Endothelial cell of umbilical vein (primary cell): ENCODE data around the gene SLC22A7. TPM values are rescaled to one million over a fixed set of nuclear protein-coding genes. Genes with fewer than 3 reads are reported as not detected.
A peak's percentile ranks its signal among the peaks of the same experiment; 100 is the strongest.

ENCODE experiments used
- BruUV-seq: library from RNA; stranded (reverse); fragments of 400-500 nt; replicated peaks from 2 replicates; lab custom pipeline; 2021; lab: Mats Ljungman, UMichigan
- CTCF ChIA-PET: fragments of 300-600, 350-600 bp; sonication (Branson Sonifier 250); formaldehyde crosslinking; loops from one replicate; lab custom pipeline; 2021; ENCODE audit warnings: antibody characterized with exemption, inconsistent platforms; lab: Charles Lee
- POLR2A ChIA-PET: fragments of 300-600, 350-600 bp; sonication (Branson Sonifier 250); formaldehyde crosslinking; loops from one replicate; lab custom pipeline; 2021; ENCODE audit warnings: antibody characterized with exemption, inconsistent platforms; lab: Charles Lee
- DNase-seq: peaks from one replicate; pipeline ENCODE4 v3.0.0-alpha.2; 2011; ENCODE audit warnings: low read depth, low spot score
- FAIRE-seq: peaks from 2 replicates; lab custom pipeline; 2011; peaks lifted over from hg19 to GRCh38; lab: Jason Lieb, UNC
- H2AFZ ChIP-seq: 2 replicates; pipeline ENCODE4 v1.6.0; 2012; ENCODE audit warnings: low read depth, low read length, control low read depth, inconsistent platforms
- H3K27ac ChIP-seq: 2 replicates; pipeline ENCODE4 v1.5.1; 2011; ENCODE audit warnings: low read depth, mild to moderate bottlenecking, control low read depth, low read length, moderate library complexity; ENCODE audit not compliant: insufficient read depth
- H3K27me3 ChIP-seq, 2 experiments: 2 replicates each; pipeline versions ENCODE4 v1.6.0 to v1.6.1; 2011; ENCODE audit warnings: low read length in 2 of 2, mixed read lengths in 1 of 2; ENCODE audit not compliant: control insufficient read depth in 2 of 2, insufficient read depth in 2 of 2
- H3K36me3 ChIP-seq, 2 experiments: 2 replicates in 1 of 2; 3 replicates in 1 of 2; pipeline ENCODE4 v1.5.1; 2011; ENCODE audit warnings: low read length in 2 of 2, mild to moderate bottlenecking in 1 of 2, moderate library complexity in 1 of 2; ENCODE audit not compliant: control insufficient read depth in 2 of 2, insufficient read depth in 2 of 2; ENCODE audit errors: extremely low read depth in 1 of 2
- H3K4me1 ChIP-seq: 3 replicates; pipeline ENCODE4 v1.5.1; 2011; ENCODE audit warnings: mild to moderate bottlenecking, low read length; ENCODE audit not compliant: control insufficient read depth, insufficient read depth; ENCODE audit errors: extremely low read depth
- H3K4me2 ChIP-seq: 2 replicates; pipeline ENCODE4 v1.6.1; 2011; ENCODE audit warnings: low read length, control low read depth, mixed read lengths; ENCODE audit not compliant: insufficient read depth
- H3K4me3 ChIP-seq, 3 experiments: fragments of 200-600 bp in 1 of 3; sonication (generic), shearing (Covaris generic) in 1 of 3; replicated peaks in 1 of 3; 2 replicates each; pipeline ENCODE4 v1.5.1; 2011 to 2016; ENCODE audit warnings: control low read depth in 3 of 3, low read length in 3 of 3, mild to moderate bottlenecking in 2 of 3, inconsistent platforms in 1 of 3, low read depth in 1 of 3, moderate library complexity in 1 of 3; ENCODE audit not compliant: insufficient read depth in 1 of 3
- H3K79me2 ChIP-seq: 2 replicates; pipeline ENCODE4 v1.6.0; 2012; ENCODE audit warnings: low read length, inconsistent platforms; ENCODE audit not compliant: control insufficient read depth, insufficient read depth
- H3K9ac ChIP-seq: replicated peaks from 2 replicates; pipeline ENCODE3; 2011; ENCODE audit warnings: low read length, control low read depth; ENCODE audit not compliant: insufficient read depth; ENCODE audit errors: extremely low read depth
- H3K9me1 ChIP-seq: replicated peaks from 3 replicates; pipeline ENCODE4 v1.6.0; 2011; ENCODE audit warnings: mild to moderate bottlenecking, low read length; ENCODE audit not compliant: control insufficient read depth, insufficient read depth; ENCODE audit errors: extremely low read depth
- H3K9me3 ChIP-seq: replicated peaks from 2 replicates; pipeline ENCODE4 v1.5.1; 2012; ENCODE audit warnings: low read length, inconsistent platforms; ENCODE audit not compliant: control insufficient read depth, insufficient read depth
- H4K20me1 ChIP-seq: replicated peaks from 2 replicates; pipeline ENCODE3; 2011; ENCODE audit warnings: mild to moderate bottlenecking, low read length; ENCODE audit not compliant: control insufficient read depth, insufficient read depth; ENCODE audit errors: extremely low read depth
- EZH2 ChIP-seq: IDR thresholded peaks from 2 replicates; pipeline ENCODE4 v1.6.1; 2012; ENCODE audit warnings: borderline replicate concordance, low read depth, mild to moderate bottlenecking, moderate library complexity, low read length, inconsistent platforms; ENCODE audit not compliant: severe bottlenecking
- JUN ChIP-seq: IDR thresholded peaks from 2 replicates; pipeline ENCODE4 v1.6.1; 2011; ENCODE audit warnings: borderline replicate concordance, low read depth; ENCODE audit not compliant: insufficient read length, insufficient read depth
- MYC ChIP-seq: IDR thresholded peaks from one replicate; pipeline ENCODE4 v1.6.1; 2011; ENCODE audit warnings: mild to moderate bottlenecking, low read depth, low read length
- POLR2A ChIP-seq: IDR thresholded peaks from 2 replicates; pipeline ENCODE4 v1.6.1; 2012; ENCODE audit warnings: low read depth, mild to moderate bottlenecking, control low read depth, low read length
- dilution Hi-C: fragments of 300-500 bp; cut with MboI; formaldehyde crosslinking; loops from one replicate; pipeline ENCODE4 v1.15.0; 2019; ENCODE audit warnings: low sequenced_read_pairs; ENCODE audit not compliant: extremely low pct_ligation_motif_present
- intact Hi-C: fragments of 100-400 bp; cut with micrococcal nuclease; formaldehyde crosslinking; loops from one replicate; pipeline ENCODE4 v1.10.0; 2022
- polyA plus RNA-seq, 4 experiments: library from polyadenylated mRNA; depleted of rRNA in 3 of 4; stranded (reverse) in 3 of 4; unstranded in 1 of 4; fragments of >200 nt; gene quantifications; 2 replicates each; pipeline versions ENCODE4 v1.2.1 to v1.2.3, GENCODE V29; 2011 to 2012; ENCODE audit warnings: missing spikeins in 1 of 4
- total RNA-seq: library from RNA; stranded (reverse); gene quantifications from 2 replicates; pipeline ENCODE4 v1.2.3, GENCODE V29; 2021

SLC22A7 gene
- total and polyA plus RNA-seq, 2 donors (not counting 3 experiments of a cell fraction or from before 2014, with no cell fraction given), result not detected

GRCh38 chr6:43274916-43275597 is 23.0 kb upstream of the SLC22A7 start:
- H3K27ac ChIP-seq, result no peak overlapping the region
- ChIA-PET POLR2A (no interaction called here), CTCF (no interaction called here)
- no peaks in the 10 kb centered on the region for H4K20me1 ChIP-seq
- no peak overlapping the region for H2AFZ ChIP-seq
- no peak for DNase-seq
- peaks cover 51 to 64% of the 10 kb centered on the region in 2 experiments for H3K27me3 ChIP-seq
- no peaks in the 10 kb centered on the region for H3K9me3 ChIP-seq
- no peaks in the 10 kb centered on the region for H3K4me1 ChIP-seq
- intact Hi-C loops, result no loop called here
- no peak overlapping the region for H3K4me2 ChIP-seq
- TF ChIP-seq EZH2 (peak; percentile 76), MYC (no peak), JUN (no peak)
- H3K36me3 ChIP-seq, result no peaks in the 10 kb centered on the region
- no peak overlapping the region for H3K4me3 ChIP-seq
- H3K9me1 ChIP-seq, result no peaks in the 10 kb centered on the region
- FAIRE-seq, result no peak
- dilution Hi-C loops, result no loop called here
- no peak overlapping the region for H3K9ac ChIP-seq
- no peaks in the 10 kb centered on the region for H3K79me2 ChIP-seq
- BruUV-seq, result no TSS peak

GRCh38 chr6:43275801-43276576 is 22.1 kb upstream of the SLC22A7 start:
- CTCF ChIA-PET, result interaction anchor here (1.1 kb wide), 1 partner anchor 16 kb away, joined by 3 read pairs; no protein-coding TSS in a partner anchor
- H3K4me3 ChIP-seq, result no peak overlapping the region
- no peak overlapping the region for H2AFZ ChIP-seq
- H3K27me3 ChIP-seq, result peaks cover 50 to 63% of the 10 kb centered on the region in 2 experiments
- no peaks in the 10 kb centered on the region for H3K9me1 ChIP-seq
- H3K4me2 ChIP-seq, result no peak overlapping the region
- FAIRE-seq (no peak), DNase-seq (no peak)
- H3K79me2 ChIP-seq, result no peaks in the 10 kb centered on the region
- dilution Hi-C loops, result no loop called here
- intact Hi-C loops, result no loop called here
- H3K9me3 ChIP-seq, result no peaks in the 10 kb centered on the region
- no peaks in the 10 kb centered on the region for H3K36me3 ChIP-seq
- no peaks in the 10 kb centered on the region for H3K4me1 ChIP-seq
- H4K20me1 ChIP-seq, result no peaks in the 10 kb centered on the region
- POLR2A ChIA-PET, result no interaction called here
- H3K9ac ChIP-seq, result no peak overlapping the region
- no peak for TF ChIP-seq POLR2A
- peak; percentile 96 for TF ChIP-seq EZH2
- no peak for TF ChIP-seq MYC
- BruUV-seq, result no TSS peak
- no peak overlapping the region for H3K27ac ChIP-seq
